ENCODE data around the gene COL8A1. TPM values are rescaled to one million over a fixed set of nuclear protein-coding genes. Genes with fewer than 3 reads are reported as not detected.

The COL8A1 gene
- polyA plus RNA-seq, 3 donors: not detected

DNA sequence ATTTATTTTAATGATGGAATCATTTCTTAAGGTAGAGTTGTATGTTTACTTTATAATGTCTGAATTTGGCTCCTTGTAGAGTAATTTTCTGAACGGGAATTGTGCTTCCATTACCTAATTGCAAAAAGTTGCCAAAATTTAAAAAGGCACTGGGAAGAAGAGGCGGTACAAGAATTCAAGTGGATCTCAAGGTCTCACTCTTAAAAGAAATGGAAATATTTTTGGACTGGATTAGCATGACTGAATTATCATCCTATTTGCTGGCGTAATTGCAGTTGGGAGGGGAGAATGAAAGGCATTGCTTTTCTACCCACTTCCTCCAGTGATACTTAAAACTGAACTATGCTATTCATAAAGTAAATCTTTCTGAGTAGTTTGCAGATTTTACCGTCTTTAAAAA, 46.2 kb downstream of the COL8A1 start:
- Mint-ChIP-seq H3K9me3 (peaks cover 0 to 2% (median 0%) of the 10 kb centered on the region in 7 donors), H3K4me3 (no peak overlapping the region), H3K27me3 (ENCODE audit: low read depth in 3 of 3) (peaks cover 0 to 4% (median 0%) of the 10 kb centered on the region in 3 donors), H3K4me1 (no peaks in the 10 kb centered on the region), H3K27ac (no peak overlapping the region), H3K36me3 (no peaks in the 10 kb centered on the region)
- Histone ChIP-seq H3K4me2 (replicated peaks; ENCODE audit: extremely low read depth, low read length, poor library complexity, severe bottlenecking) (no peak overlapping the region), H4K20me1 (ENCODE audit: insufficient read depth, low read length) (no peaks in the 10 kb centered on the region), H3K79me2 (ENCODE audit: insufficient read depth, low read length) (no peaks in the 10 kb centered on the region), H2AFZ (ENCODE audit: insufficient read depth, low read depth, low read length, poor library complexity, severe bottlenecking) (no peak overlapping the region), H3K27me3 (ENCODE audit: control insufficient read depth in 2 of 2, insufficient read depth in 2 of 2, low read length in 2 of 2) (no peaks in the 10 kb centered on the region), H3K36me3 (replicated peaks in 1 of 2; ENCODE audit: control insufficient read depth in 1 of 2, insufficient read depth in 2 of 2, low read length in 2 of 2) (no peaks in the 10 kb centered on the region), H3K4me1 (ENCODE audit: control insufficient read depth in 1 of 2, insufficient read depth in 2 of 2, low read length in 2 of 2) (no peaks in the 10 kb centered on the region), H3K4me3 (replicated peaks in 1 of 3; ENCODE audit: low read depth in 2 of 3, low read length in 3 of 3) (no peak overlapping the region), H3K9ac (ENCODE audit: insufficient read depth, low read length, poor library complexity, severe bottlenecking) (no peak overlapping the region), H3K27ac (ENCODE audit: low read depth in 1 of 2, low read length in 2 of 2) (no peak overlapping the region), H3K9me3 (replicated peaks in 1 of 2; ENCODE audit: control insufficient read depth in 1 of 2, insufficient read depth in 1 of 2, low read length in 2 of 2) (no peaks in the 10 kb centered on the region)
- no peak for DNase-seq
- intact Hi-C loops (cut with micrococcal nuclease): no loop called here
- WGBS (ENCODE audit: insufficient coverage): no CpG with 5 or more reads among the region's 4 CpGs
- TF ChIP-seq CTCF (IDR thresholded peaks at IDR 0.05): no peak

GRCh38 chr3:99686469-99686868, 48.1 kb downstream of the COL8A1 start:
- Mint-ChIP-seq H3K27ac (no peak overlapping the region), H3K9me3 (peaks cover 0 to 2% (median 0%) of the 10 kb centered on the region in 7 donors), H3K4me1 (no peaks in the 10 kb centered on the region), H3K36me3 (no peaks in the 10 kb centered on the region), H3K27me3 (ENCODE audit: low read depth in 3 of 3) (peaks cover 0 to 4% (median 0%) of the 10 kb centered on the region in 3 donors), H3K4me3 (no peak overlapping the region)
- no peak overlapping the region for H2AFZ ChIP-seq (ENCODE audit: insufficient read depth, low read depth, low read length, poor library complexity, severe bottlenecking)
- H3K4me2 ChIP-seq (replicated peaks; ENCODE audit: extremely low read depth, low read length, poor library complexity, severe bottlenecking): no peak overlapping the region
- H4K20me1 ChIP-seq (ENCODE audit: insufficient read depth, low read length): no peaks in the 10 kb centered on the region
- no peak for DNase-seq
- H3K27me3 ChIP-seq (ENCODE audit: control insufficient read depth in 2 of 2, insufficient read depth in 2 of 2, low read length in 2 of 2): no peaks in the 10 kb centered on the region
- no peak overlapping the region for H3K27ac ChIP-seq (ENCODE audit: low read depth in 1 of 2, low read length in 2 of 2)
- H3K79me2 ChIP-seq (ENCODE audit: insufficient read depth, low read length): no peaks in the 10 kb centered on the region
- WGBS (ENCODE audit: insufficient coverage): no CpG with 5 or more reads among the region's 1 CpG
- H3K4me1 ChIP-seq (ENCODE audit: control insufficient read depth in 1 of 2, insufficient read depth in 2 of 2, low read length in 2 of 2): no peaks in the 10 kb centered on the region
- no peak overlapping the region for H3K4me3 ChIP-seq (replicated peaks in 1 of 3; ENCODE audit: low read depth in 2 of 3, low read length in 3 of 3)
- no peak for TF ChIP-seq CTCF (IDR thresholded peaks at IDR 0.05)
- intact Hi-C loops (cut with micrococcal nuclease): no loop called here
- H3K9ac ChIP-seq (ENCODE audit: insufficient read depth, low read length, poor library complexity, severe bottlenecking): no peak overlapping the region
- H3K9me3 ChIP-seq (replicated peaks in 1 of 2; ENCODE audit: control insufficient read depth in 1 of 2, insufficient read depth in 1 of 2, low read length in 2 of 2): no peaks in the 10 kb centered on the region
- H3K36me3 ChIP-seq (replicated peaks in 1 of 2; ENCODE audit: control insufficient read depth in 1 of 2, insufficient read depth in 2 of 2, low read length in 2 of 2): no peaks in the 10 kb centered on the region
